ENCODE measurements around the gene SOST.
A peak's percentile ranks its signal among the peaks of the same experiment; 100 is the strongest.

SOST gene

GRCh38 chr17:43740541-43740940 is 18.1 kb downstream of the SOST start:
- DNase-seq = no peak

GRCh38 chr17:43737722-43738121 is 20.9 kb downstream of the SOST start:
- no peak for DNase-seq

GRCh38 chr17:43736389-43736788 is 22.2 kb downstream of the SOST start:
- no peak for DNase-seq

- DNase-seq = no peak
Measured at GRCh38 chr17:43734376-43734775, 24.2 kb downstream of the SOST start.

- no peak for DNase-seq
Measured at GRCh38 chr17:43733956-43734355, 24.6 kb downstream of the SOST start.

GRCh38 chr17:43732958-43733357 is 25.6 kb downstream of the SOST start:
- DNase-seq = no peak

- DNase-seq = no peak
Measured at GRCh38 chr17:43728081-43728480, 30.5 kb downstream of the SOST start.

- DNase-seq = no peak
Measured at GRCh38 chr17:43723697-43724359, 34.8 kb downstream of the SOST start.

- no peak for DNase-seq
Measured at GRCh38 chr17:43722870-43723665, 35.5 kb downstream of the SOST start.

GRCh38 chr17:43722269-43722619 is 36.3 kb downstream of the SOST start:
- DNase-seq = no peak

- no peak for DNase-seq
Measured at GRCh38 chr17:43721537-43722268, 36.9 kb downstream of the SOST start.

- DNase-seq = peak; percentile 36 to 61 (median 56)
Measured at GRCh38 chr17:43720311-43721060, 38.1 kb downstream of the SOST start.

- DNase-seq = no peak
Measured at GRCh38 chr17:43719578-43719977, 39.0 kb downstream of the SOST start.

GRCh38 chr17:43718544-43718943 is 40.0 kb downstream of the SOST start:
- DNase-seq = no peak

- DNase-seq = no peak
Measured at GRCh38 chr17:43717913-43718312, 40.7 kb downstream of the SOST start.

- DNase-seq = no peak
Measured at GRCh38 chr17:43714465-43715149, 44.0 kb downstream of the SOST start.

- DNase-seq = no peak
Measured at GRCh38 chr17:43713494-43714162, 45.0 kb downstream of the SOST start.

- DNase-seq = no peak
Measured at GRCh38 chr17:43712397-43712796, 46.2 kb downstream of the SOST start.

GRCh38 chr17:43710101-43710500 is 48.5 kb downstream of the SOST start:
- DNase-seq = no peak

- no peak for DNase-seq
Measured at GRCh38 chr17:43709210-43709609, 49.4 kb downstream of the SOST start.

- DNase-seq = no peak
Measured at GRCh38 chr17:43707184-43707583, 51.4 kb downstream of the SOST start.

GRCh38 chr17:43706235-43706634 is 52.4 kb downstream of the SOST start:
- no peak for DNase-seq

Data from activated CD4-positive, CD25-positive, alpha-beta regulatory T cell (primary cell).